ENCODE data around the gene OGT. TPM values are rescaled to one million over a fixed set of nuclear protein-coding genes. Genes with fewer than 3 reads are reported as not detected.

Gene OGT
- total RNA-seq (2022) (162 and 191 TPM in 2 replicates), Bru-seq, nascent RNA (percentile 96 among the genes with signal in this experiment), BruChase-seq, experiment 1, labeled RNA remaining after a 6-hour chase (percentile 97 among the genes with signal in this experiment), BruChase-seq, experiment 2, labeled RNA remaining after a 2-hour chase (percentile 98 among the genes with signal in this experiment)
- long read RNA-seq, full-length matches to known transcripts, result 17 of 42 reads
- long read RNA-seq, partial matches to known transcripts, result 15 of 42 reads
- long read RNA-seq, other reads (novel, unspliced or antisense), result 10 of 42 reads

DNA sequence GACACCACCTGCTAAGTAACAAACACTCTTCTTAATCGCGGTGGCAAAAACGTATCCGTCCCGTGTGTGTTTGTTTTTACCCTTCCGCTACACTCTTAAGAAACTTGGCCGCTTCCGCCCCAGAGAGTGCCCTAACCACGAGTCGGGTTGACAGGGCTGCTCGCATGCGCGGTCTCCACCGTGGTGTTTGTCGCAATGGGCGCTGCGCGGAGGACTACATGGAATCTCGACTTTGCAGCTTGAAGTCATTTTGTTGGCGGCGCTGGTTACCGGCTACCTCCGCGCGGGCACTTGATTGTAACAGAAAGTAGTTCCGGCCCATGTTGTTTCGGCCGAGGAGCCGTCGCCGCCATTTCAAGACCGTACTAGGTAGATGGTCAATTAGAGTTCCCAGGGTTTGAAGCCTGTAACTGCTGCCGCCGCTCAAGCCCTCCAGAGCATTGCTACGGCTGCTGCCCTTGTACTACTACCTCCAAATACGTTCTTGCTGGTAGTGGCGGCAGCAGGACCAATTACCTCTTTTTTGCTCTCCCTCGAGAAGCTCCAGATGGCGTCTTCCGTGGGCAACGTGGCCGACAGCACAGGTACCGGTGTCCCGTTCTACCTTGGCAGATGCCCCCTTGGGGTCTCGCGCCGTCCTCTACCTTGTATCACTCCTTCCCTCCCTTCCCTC lies at the start of gene OGT:
Gene OGT (plus strand): TSS at position 352 of the 673 bp plus-strand sequence. CDS start 196 bp downstream, at position 548.
- CTCF ChIA-PET, result interaction anchor here (1.5 to 2.5 kb wide), 3 partner anchors 10 to 22 kb away, joined by 3 to 13 read pairs (median 7); no protein-coding TSS in a partner anchor
- intact Hi-C loops (cut with micrococcal nuclease; ENCODE audit: unreplicated experiment), result loop anchor here (5.0 to 10.0 kb wide), 2 partner anchors 41 to 88 kb away; no protein-coding TSS in a partner anchor
- Mint-ChIP-seq H3K36me3 (ENCODE audit: insufficient read depth, unreplicated experiment) (peaks cover 59% of the 10 kb centered on the region), H3K27ac (ENCODE audit: unreplicated experiment) (peak within 1 kb of the TSS; percentile 98), H3K4me3 (ENCODE audit: low read depth, unreplicated experiment) (peak within 1 kb of the TSS; percentile 94), H3K4me1 (ENCODE audit: low read depth, unreplicated experiment) (peaks cover 19% of the 10 kb centered on the region), H3K27me3 (ENCODE audit: unreplicated experiment) (no peaks in the 10 kb centered on the region), H3K9me3 (ENCODE audit: low read depth, unreplicated experiment) (no peaks in the 10 kb centered on the region)
- BruUV-seq (replicated peaks), result no TSS peak
- DNase-seq, result peak; percentile 92
- TF ChIP-seq CTCF (IDR thresholded peaks at IDR 0.05; ENCODE audit: unreplicated experiment), result no peak

GRCh38 chrX:71487814-71488213 lies 45.1 kb upstream of the OGT start:
- Mint-ChIP-seq H3K36me3 (ENCODE audit: insufficient read depth, unreplicated experiment) (no peaks in the 10 kb centered on the region), H3K27ac (ENCODE audit: unreplicated experiment) (no peak overlapping the region), H3K27me3 (ENCODE audit: unreplicated experiment) (no peaks in the 10 kb centered on the region), H3K4me3 (ENCODE audit: low read depth, unreplicated experiment) (no peak overlapping the region), H3K4me1 (ENCODE audit: low read depth, unreplicated experiment) (no peaks in the 10 kb centered on the region), H3K9me3 (ENCODE audit: low read depth, unreplicated experiment) (no peaks in the 10 kb centered on the region)
- CTCF ChIA-PET, result interaction anchor here (0.6 to 0.7 kb wide), 2 partner anchors 187 to 979 kb away, joined by 4 to 5 read pairs; no protein-coding TSS in a partner anchor
- intact Hi-C loops (cut with micrococcal nuclease; ENCODE audit: unreplicated experiment), result no loop called here
- no TSS peak for BruUV-seq (replicated peaks)
- DNase-seq, result no peak
- no peak for TF ChIP-seq CTCF (IDR thresholded peaks at IDR 0.05; ENCODE audit: unreplicated experiment)

DNA sequence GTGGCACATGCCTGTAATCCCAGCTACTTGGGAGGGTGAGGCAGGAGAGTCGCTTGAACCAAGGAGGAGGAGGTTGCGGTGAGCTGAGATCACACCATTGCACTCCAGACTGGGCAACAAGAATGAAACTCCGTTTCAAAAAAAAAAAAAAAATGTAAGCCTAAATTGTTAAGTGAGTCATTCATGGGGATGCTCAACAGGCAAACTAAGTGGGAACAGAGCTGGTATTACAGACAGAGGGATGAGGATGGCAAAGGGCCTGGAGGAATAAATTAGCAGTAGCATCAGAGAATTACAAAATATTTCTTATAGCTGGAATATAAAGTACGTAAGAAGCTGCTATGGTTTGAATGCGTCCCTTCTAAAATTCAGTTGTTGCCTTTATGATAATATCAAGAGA lies 43.4 kb upstream of the OGT start:
- Mint-ChIP-seq H3K36me3 (ENCODE audit: insufficient read depth, unreplicated experiment) (no peaks in the 10 kb centered on the region), H3K4me3 (ENCODE audit: low read depth, unreplicated experiment) (no peak overlapping the region), H3K27me3 (ENCODE audit: unreplicated experiment) (no peaks in the 10 kb centered on the region), H3K27ac (ENCODE audit: unreplicated experiment) (no peak overlapping the region), H3K9me3 (ENCODE audit: low read depth, unreplicated experiment) (no peaks in the 10 kb centered on the region), H3K4me1 (ENCODE audit: low read depth, unreplicated experiment) (no peaks in the 10 kb centered on the region)
- no TSS peak for BruUV-seq (replicated peaks)
- CTCF ChIA-PET, result no interaction called here
- DNase-seq, result no peak
- no peak for TF ChIP-seq CTCF (IDR thresholded peaks at IDR 0.05; ENCODE audit: unreplicated experiment)
- intact Hi-C loops (cut with micrococcal nuclease; ENCODE audit: unreplicated experiment), result no loop called here

GRCh38 chrX:71492231-71493065 lies 40.5 kb upstream of the OGT start:
- Mint-ChIP-seq H3K36me3 (ENCODE audit: insufficient read depth, unreplicated experiment) (no peaks in the 10 kb centered on the region), H3K27ac (ENCODE audit: unreplicated experiment) (peak overlapping the region; percentile 30), H3K4me1 (ENCODE audit: low read depth, unreplicated experiment) (no peaks in the 10 kb centered on the region), H3K9me3 (ENCODE audit: low read depth, unreplicated experiment) (no peaks in the 10 kb centered on the region), H3K27me3 (ENCODE audit: unreplicated experiment) (peaks cover 15% of the 10 kb centered on the region), H3K4me3 (ENCODE audit: low read depth, unreplicated experiment) (peak overlapping the region; percentile 72)
- no TSS peak for BruUV-seq (replicated peaks)
- CTCF ChIA-PET, result interaction anchor here (0.6 kb wide), 1 partner anchor 209 kb away, joined by 4 read pairs; the partner anchor contains the start of gene NONO
- intact Hi-C loops (cut with micrococcal nuclease; ENCODE audit: unreplicated experiment), result loop anchor here (5.0 kb wide), 1 partner anchor 40 kb away; the partner anchor contains the start of gene OGT
- TF ChIP-seq CTCF (IDR thresholded peaks at IDR 0.05; ENCODE audit: unreplicated experiment), result no peak
- peak; percentile 40 for DNase-seq
